Ishikawa (cell line): ENCODE data around the gene CDH13.

ENCODE experiments used
- CEBPB ChIP-seq: IDR thresholded peaks from 2 replicates; pipeline ENCODE4 v1.6.1; 2012
- EGR1 ChIP-seq: IDR thresholded peaks from 2 replicates; pipeline ENCODE4 v1.6.1; 2012
- EP300 ChIP-seq: IDR thresholded peaks from 2 replicates; pipeline ENCODE4 v1.6.1; 2012; ENCODE audit warnings: borderline replicate concordance
- FOXM1 ChIP-seq: IDR thresholded peaks from 2 replicates; pipeline ENCODE4 v1.6.1; 2012; ENCODE audit warnings: low read depth, borderline replicate concordance
- MAX ChIP-seq: IDR thresholded peaks from 2 replicates; pipeline ENCODE4 v1.6.1; 2012
- NFIC ChIP-seq: IDR thresholded peaks from 2 replicates; pipeline ENCODE4 v1.6.1; 2012
- RAD21 ChIP-seq: IDR thresholded peaks from 2 replicates; pipeline ENCODE4 v1.6.1; 2012; ENCODE audit warnings: low read depth
- REST ChIP-seq: IDR thresholded peaks from 2 replicates; pipeline ENCODE4 v1.6.1; 2012; ENCODE audit warnings: low read depth, mild to moderate bottlenecking
- TAF1 ChIP-seq: IDR thresholded peaks from 2 replicates; pipeline ENCODE4 v1.6.1; 2012; ENCODE audit warnings: low read depth, mild to moderate bottlenecking
- TEAD4 ChIP-seq: IDR thresholded peaks from 2 replicates; pipeline ENCODE4 v1.6.1; 2012
- YY1 ChIP-seq: IDR thresholded peaks from 2 replicates; pipeline ENCODE4 v1.6.1; 2012; ENCODE audit warnings: low read depth

GRCh38 chr16:83345846-83346640 is 719.3 kb downstream of the CDH13 start:
- TF ChIP-seq EP300: no peak
- no peak for TF ChIP-seq YY1
- no peak for TF ChIP-seq MAX
- TF ChIP-seq TAF1: no peak
- no peak for TF ChIP-seq EGR1
- no peak for TF ChIP-seq NFIC
- TF ChIP-seq RAD21: no peak
- TF ChIP-seq CEBPB: no peak
- TF ChIP-seq FOXM1: no peak
- no peak for TF ChIP-seq REST
- TF ChIP-seq TEAD4: no peak
